SU-DHL-6 (cell line): Measurements from ENCODE around the gene PODNL1.

ENCODE experiments used
- H2AFZ ChIP-seq: fragments of 200-600 bp; sonication (generic); 2 replicates; pipeline ENCODE4 v1.6.1; 2014; ENCODE audit warnings: low read depth, mild to moderate bottlenecking, moderate library complexity, mixed read lengths, antibody characterized with exemption, low read length; ENCODE audit not compliant: severe bottlenecking
- H3F3A ChIP-seq: fragments of 200-600 bp; shearing (Covaris generic); 2 replicates; pipeline ENCODE4 v1.6.0; 2016; ENCODE audit warnings: antibody characterized with exemption, mild to moderate bottlenecking; ENCODE audit not compliant: insufficient read depth
- H3K27ac ChIP-seq: fragments of 200-600 bp; sonication (generic); 2 replicates; pipeline ENCODE4 v1.5.1; 2016; ENCODE audit warnings: low read depth, mild to moderate bottlenecking, low read length, moderate library complexity, mixed read lengths
- H3K27me3 ChIP-seq: fragments of 200-600 bp; sonication (generic), shearing (Covaris generic); 2 replicates; pipeline ENCODE4 v1.6.0; 2014; ENCODE audit warnings: mild to moderate bottlenecking, low read length
- H3K36me3 ChIP-seq: fragments of 200-600 bp; sonication (generic); 2 replicates; pipeline ENCODE4 v1.6.1; 2014; ENCODE audit warnings: mild to moderate bottlenecking, low read length, mixed read lengths
- H3K4me2 ChIP-seq: fragments of 300-600, 200-600 bp; shearing (Covaris generic), sonication (generic); 2 replicates; pipeline ENCODE4 v1.6.0; 2014; ENCODE audit warnings: low read length, low read depth, mild to moderate bottlenecking; ENCODE audit not compliant: poor library complexity, severe bottlenecking
- H3K4me3 ChIP-seq: fragments of 200-600 bp; sonication (generic); 2 replicates; pipeline ENCODE4 v1.5.1; 2014; ENCODE audit warnings: antibody characterized with exemption, low read length, mild to moderate bottlenecking, mixed read lengths; ENCODE audit not compliant: insufficient read depth, poor library complexity, severe bottlenecking
- H3K79me2 ChIP-seq: fragments of 200-600 bp; sonication (generic); 2 replicates; pipeline ENCODE4 v1.6.1; 2014; ENCODE audit warnings: mild to moderate bottlenecking, low read length, moderate library complexity; ENCODE audit not compliant: insufficient read depth
- H3K9ac ChIP-seq: fragments of 200-600 bp; sonication (generic); 2 replicates; pipeline ENCODE4 v1.7.0; 2014; ENCODE audit warnings: mild to moderate bottlenecking, low read length
- H3K9me2 ChIP-seq: fragments of 200-600 bp; sonication (generic); replicated peaks from 2 replicates; pipeline ENCODE4 v1.6.1; 2014; ENCODE audit warnings: low read length; ENCODE audit not compliant: insufficient read depth
- H3K9me3 ChIP-seq: fragments of 200-600 bp; sonication (generic); 2 replicates; pipeline ENCODE4 v1.6.1; 2014; ENCODE audit warnings: low read length, mixed read lengths; ENCODE audit not compliant: insufficient read depth
- H4K20me1 ChIP-seq: fragments of 200-600 bp; sonication (generic); 2 replicates; pipeline ENCODE4 v1.6.1; 2014; ENCODE audit warnings: low read depth, mild to moderate bottlenecking, antibody characterized with exemption, low read length, moderate library complexity, mixed read lengths
- CTCF ChIP-seq: fragments of 200-600 bp; sonication (generic); IDR thresholded peaks from one replicate; pipeline ENCODE4 v1.5.1; 2017; ENCODE audit warnings: antibody characterized with exemption, mild to moderate bottlenecking, low read length, moderate library complexity; ENCODE audit not compliant: insufficient read depth, poor library complexity, severe bottlenecking
- EZH2phosphoT487 ChIP-seq: fragments of 200-600 bp; sonication (generic), shearing (Covaris generic); conservative IDR thresholded peaks from 2 replicates; pipeline ENCODE4 v1.6.1; 2018; ENCODE audit warnings: mild to moderate bottlenecking, antibody characterized with exemption, low read length, moderate library complexity, mixed read lengths

Gene PODNL1

GRCh38 chr19:13932911-13933393 lies 5.3 kb downstream of the PODNL1 start:
- Histone ChIP-seq H3K4me3 (no peak overlapping the region), H3K9me3 (no peaks in the 10 kb centered on the region), H3K9me2 (no peaks in the 10 kb centered on the region), H3K27me3 (no peaks in the 10 kb centered on the region), H3K9ac (no peak overlapping the region), H4K20me1 (no peaks in the 10 kb centered on the region), H3F3A (no peaks in the 10 kb centered on the region), H2AFZ (no peak overlapping the region), H3K79me2 (no peaks in the 10 kb centered on the region), H3K36me3 (no peaks in the 10 kb centered on the region), H3K27ac (no peak overlapping the region), H3K4me2 (no peak overlapping the region)
- no peak for TF ChIP-seq CTCF
- TF ChIP-seq EZH2phosphoT487: no peak

GRCh38 chr19:13932149-13932637 lies 6.0 kb downstream of the PODNL1 start:
- H4K20me1 ChIP-seq: no peaks in the 10 kb centered on the region
- H3K27ac ChIP-seq: no peak overlapping the region
- H3F3A ChIP-seq: no peaks in the 10 kb centered on the region
- no peak overlapping the region for H3K4me2 ChIP-seq
- no peaks in the 10 kb centered on the region for H3K27me3 ChIP-seq
- no peak overlapping the region for H3K9ac ChIP-seq
- H3K36me3 ChIP-seq: no peaks in the 10 kb centered on the region
- H2AFZ ChIP-seq: no peak overlapping the region
- no peak overlapping the region for H3K4me3 ChIP-seq
- H3K9me2 ChIP-seq: no peaks in the 10 kb centered on the region
- no peaks in the 10 kb centered on the region for H3K79me2 ChIP-seq
- TF ChIP-seq EZH2phosphoT487 (no peak), CTCF (no peak)
- no peaks in the 10 kb centered on the region for H3K9me3 ChIP-seq

GRCh38 chr19:13931391-13932148 lies 6.6 kb downstream of the PODNL1 start:
- no peak overlapping the region for H3K9ac ChIP-seq

More at GRCh38 chr19:13931391-13932148, 6.6 kb downstream of the PODNL1 start:
- H3K27ac ChIP-seq: no peak overlapping the region
- no peaks in the 10 kb centered on the region for H3K36me3 ChIP-seq
- TF ChIP-seq CTCF (no peak), EZH2phosphoT487 (no peak)
- no peaks in the 10 kb centered on the region for H3K9me2 ChIP-seq
- no peaks in the 10 kb centered on the region for H3K27me3 ChIP-seq
- no peaks in the 10 kb centered on the region for H3K79me2 ChIP-seq
- H4K20me1 ChIP-seq: no peaks in the 10 kb centered on the region
- no peaks in the 10 kb centered on the region for H3F3A ChIP-seq
- H3K9me3 ChIP-seq: no peaks in the 10 kb centered on the region
- no peak overlapping the region for H2AFZ ChIP-seq
- H3K4me3 ChIP-seq: no peak overlapping the region
- no peak overlapping the region for H3K4me2 ChIP-seq
